HG02571 (cell line): ENCODE measurements around the gene UBAC2.
A peak's percentile ranks its signal among the peaks of the same experiment; 100 is the strongest.

Experiments used
- ATAC-seq: cut with Tn5 transposase; IDR thresholded peaks from one replicate; pipeline ENCODE4 v1.9.1; 2021; ENCODE audit warnings: mild to moderate bottlenecking, moderate library complexity; ENCODE audit not compliant: unreplicated experiment

Gene UBAC2

DNA sequence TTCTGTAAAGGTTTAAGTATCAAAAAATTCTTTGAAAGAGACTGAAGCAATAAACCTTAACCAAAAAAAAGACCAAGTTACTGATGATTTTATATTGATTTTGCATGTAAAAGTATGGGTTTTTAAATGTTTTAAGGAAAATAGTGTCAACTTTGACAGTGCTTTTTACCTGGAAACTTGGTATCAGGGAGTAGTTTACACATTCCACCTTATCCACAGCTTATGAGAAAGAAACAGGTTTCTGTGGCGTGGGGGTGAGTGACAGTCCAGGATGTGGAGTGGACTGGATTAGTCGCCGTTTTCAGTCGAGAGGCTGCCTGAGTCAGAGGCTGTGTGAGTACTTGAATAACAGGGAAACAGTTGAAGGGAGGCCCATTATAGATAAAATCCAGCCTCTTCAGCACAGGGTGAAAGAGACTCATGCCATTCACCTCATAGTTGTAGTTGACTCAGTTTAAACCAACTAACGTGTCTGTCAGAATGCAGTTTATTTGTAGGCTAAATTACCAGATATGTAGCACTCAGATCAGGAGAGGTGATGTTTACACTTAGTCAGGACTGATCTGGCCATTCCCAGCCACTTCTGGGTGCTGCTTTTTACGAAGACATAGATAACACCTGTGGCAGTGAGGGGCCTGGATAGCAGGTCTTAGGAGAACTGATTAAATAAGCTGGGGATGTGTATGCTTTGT lies 107.1 kb downstream of the UBAC2 start:
- ATAC-seq: peak; percentile 42

DNA sequence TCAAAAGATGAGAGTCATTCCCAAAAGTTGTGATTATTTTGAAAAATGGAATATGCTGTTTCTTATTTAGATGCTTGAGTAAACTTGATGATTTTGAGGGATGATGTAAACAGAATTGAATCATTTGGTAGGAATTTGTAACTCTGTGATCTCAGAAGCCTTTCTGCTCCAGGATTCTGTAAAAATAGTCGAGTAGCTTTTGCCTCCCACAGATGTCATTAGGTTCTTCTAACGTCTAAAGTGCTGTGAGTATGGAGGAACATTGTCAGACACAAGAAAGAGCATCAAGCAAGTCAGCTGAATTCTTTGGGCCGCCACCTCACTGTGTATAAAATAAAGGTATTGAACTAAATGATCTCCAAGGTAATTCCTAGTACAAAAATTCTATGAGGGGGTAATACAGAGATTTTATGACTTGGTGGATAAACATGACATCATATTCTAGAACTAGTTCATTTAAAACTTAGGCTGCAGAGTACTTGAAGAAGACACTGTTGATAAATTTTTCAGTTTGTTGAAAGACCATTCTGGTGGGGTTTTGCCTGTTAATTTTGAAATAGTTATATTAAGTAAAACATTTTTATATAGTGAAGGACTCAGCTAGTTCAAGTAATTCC lies 107.9 kb downstream of the UBAC2 start:
- no peak for ATAC-seq

GRCh38 chr13:99310382-99311031 lies 109.9 kb downstream of the UBAC2 start:
- ATAC-seq: peak; percentile 44

- no peak for ATAC-seq
These were observed 110.5 kb downstream of the UBAC2 start for GRCh38 chr13:99311137-99311536.

DNA sequence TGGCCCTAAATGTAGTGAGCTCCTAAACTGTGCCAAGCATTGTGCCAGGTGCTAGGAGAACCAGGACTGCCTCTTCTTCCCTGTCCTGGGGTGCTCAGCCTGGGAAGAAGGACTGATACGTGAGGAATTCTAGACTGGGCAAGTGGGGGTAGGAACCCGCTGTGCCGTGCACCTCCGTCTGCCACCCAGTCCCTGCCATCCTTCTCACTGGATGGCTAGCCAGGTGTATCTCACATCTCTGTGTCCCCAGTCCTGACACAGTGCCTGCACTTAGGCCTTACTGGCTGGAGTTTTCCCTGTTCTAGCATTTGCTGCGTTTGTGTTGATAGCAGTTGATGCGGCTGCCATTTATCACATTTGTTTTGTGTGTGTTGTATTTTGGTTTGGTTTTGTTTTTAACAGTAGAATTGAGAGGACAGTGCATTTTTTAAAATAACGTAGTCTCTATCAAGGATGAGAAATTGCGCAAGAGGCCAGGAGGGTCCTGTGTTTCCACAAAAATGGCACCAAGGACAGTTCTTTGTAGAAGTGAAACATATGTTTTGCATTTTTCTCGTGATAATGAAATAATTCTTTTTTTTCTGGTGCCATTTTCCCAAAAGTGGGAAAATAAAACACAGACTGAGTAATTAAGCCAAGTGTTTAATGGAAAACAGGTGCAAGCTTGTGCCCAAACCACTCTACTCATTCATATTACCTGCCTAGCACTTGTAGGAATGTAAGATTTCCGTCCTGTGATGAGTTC lies 111.3 kb downstream of the UBAC2 start:
- ATAC-seq: no peak

GRCh38 chr13:99312493-99312883 lies 111.8 kb downstream of the UBAC2 start:
- no peak for ATAC-seq

- no peak for ATAC-seq
These were observed 112.8 kb downstream of the UBAC2 start for GRCh38 chr13:99313501-99313900.

GRCh38 chr13:99313941-99314340 lies 113.3 kb downstream of the UBAC2 start:
- no peak for ATAC-seq

GRCh38 chr13:99314640-99315176 lies 114.1 kb downstream of the UBAC2 start:
- no peak for ATAC-seq

GRCh38 chr13:99315186-99315585 lies 114.5 kb downstream of the UBAC2 start:
- ATAC-seq: no peak

- ATAC-seq: no peak
These were observed 115.6 kb downstream of the UBAC2 start for GRCh38 chr13:99316224-99316623.

DNA sequence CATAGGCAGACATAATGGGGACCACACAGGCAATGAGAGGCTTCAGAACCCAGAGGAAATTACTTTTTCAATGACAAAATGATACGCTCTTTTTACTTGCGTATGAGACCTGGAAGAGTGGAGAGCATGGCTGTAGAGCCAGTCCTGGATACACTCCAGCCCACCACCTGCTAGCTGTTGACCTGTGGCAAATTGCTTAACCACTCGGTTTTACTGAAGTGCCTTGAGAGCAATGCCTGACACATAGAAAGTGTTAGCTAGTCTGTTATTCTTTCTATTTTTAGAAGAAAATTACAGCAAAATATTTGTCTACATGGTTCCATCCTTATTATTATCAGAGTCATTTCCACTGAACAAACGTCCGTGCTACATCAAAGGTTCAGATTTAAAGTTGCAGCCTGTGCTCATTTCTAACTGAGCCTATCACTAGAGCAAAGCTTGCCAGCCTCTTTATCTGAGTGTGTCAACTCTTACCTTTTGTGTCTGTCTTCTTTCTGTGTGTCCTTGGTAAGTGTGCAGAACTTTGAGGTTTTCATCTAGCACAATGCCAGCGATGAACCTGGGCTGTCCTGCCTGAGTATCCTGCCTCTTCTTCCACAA lies 116.1 kb downstream of the UBAC2 start:
- no peak for ATAC-seq

DNA sequence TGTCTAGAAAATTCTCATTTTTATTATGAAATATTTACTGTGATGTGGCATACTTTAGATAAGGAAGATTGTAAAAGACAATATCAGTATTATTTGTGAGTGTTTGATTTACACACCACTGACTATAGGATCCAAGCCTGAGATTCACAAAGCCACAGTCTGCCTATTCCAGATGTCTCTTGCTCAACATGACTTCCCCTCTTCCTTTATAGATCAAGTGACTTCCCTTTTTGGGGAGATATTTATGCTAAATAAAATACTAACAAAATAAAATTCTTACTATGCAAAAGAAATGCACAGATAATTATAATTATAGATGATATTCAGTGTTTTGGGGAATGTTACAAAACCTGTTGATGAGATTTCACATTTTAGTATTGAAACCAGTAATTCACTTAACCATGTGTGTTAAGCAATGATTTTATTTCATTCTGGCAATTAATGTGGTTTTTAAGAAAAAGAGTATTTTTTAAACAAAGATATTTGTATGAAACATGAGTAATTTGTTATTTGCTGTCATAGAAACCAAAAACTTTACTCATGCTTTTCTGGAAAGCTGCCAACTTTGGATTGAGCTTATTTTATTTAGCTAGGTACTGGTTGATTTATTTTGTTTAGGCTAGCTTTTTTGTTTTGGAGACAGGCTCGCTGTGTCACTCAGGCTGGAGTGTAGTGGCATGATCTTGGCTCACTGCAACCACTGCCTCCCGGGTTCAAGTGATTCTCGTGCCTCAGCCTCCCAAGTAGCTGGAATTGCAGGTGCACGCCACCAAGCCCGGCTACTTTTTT lies 120.2 kb downstream of the UBAC2 start:
- ATAC-seq: no peak

DNA sequence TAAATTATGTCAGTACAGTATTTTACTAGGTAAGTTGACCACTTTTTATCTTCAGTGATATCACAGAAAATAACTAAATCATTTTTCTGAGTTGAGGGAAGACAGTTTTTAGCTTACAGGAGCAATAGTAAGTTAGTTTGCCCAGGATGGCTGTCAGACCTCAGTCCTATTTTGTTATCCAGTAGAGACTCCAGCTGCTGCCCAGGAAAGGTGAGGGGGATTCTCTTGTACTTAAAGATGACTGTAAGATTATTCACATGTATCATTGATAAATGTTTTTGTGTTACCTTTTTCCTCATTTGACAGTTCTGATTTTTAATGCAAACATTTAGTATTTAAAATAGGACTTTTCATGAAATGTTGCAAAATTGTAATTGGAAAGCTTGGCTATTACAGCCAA lies 121.1 kb downstream of the UBAC2 start:
- no peak for ATAC-seq

DNA sequence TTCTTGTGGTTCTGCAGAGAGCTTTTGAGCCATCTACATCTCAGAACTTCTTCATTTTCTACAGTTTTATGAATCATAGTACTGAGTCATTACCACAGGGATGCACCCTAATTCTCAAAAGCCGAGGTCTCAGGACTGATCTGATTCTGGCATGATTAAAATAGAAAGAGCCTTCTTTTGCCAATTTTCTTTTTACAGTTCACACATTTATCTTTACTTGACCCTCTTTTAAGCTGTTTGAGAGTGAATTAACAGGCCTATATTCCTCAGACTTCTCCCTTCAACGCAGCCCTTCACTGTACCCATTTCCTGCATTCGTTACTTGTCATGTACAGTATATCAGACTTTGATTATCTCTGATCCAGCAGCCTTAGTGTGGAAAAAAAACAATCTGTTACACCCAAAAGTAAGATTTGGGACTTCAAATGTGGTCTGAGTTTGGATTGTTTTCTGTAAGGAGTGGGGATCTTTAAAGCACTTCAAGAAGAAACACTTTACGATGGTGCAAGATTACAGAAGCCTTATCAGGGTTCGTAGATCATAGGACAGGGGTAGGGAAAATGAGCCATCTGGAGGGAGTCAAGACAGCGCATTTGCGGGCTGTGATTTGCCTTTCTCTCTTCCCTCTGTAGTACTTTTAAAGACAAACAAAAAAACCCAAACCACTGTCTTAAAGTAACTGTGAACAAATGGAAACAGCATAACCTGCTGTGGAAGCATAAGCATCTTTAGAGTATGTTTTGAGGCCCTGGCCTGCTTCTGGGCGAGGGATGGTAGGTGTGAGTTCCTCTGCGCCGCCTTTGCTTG lies 121.8 kb downstream of the UBAC2 start:
- peak; percentile 78 for ATAC-seq

DNA sequence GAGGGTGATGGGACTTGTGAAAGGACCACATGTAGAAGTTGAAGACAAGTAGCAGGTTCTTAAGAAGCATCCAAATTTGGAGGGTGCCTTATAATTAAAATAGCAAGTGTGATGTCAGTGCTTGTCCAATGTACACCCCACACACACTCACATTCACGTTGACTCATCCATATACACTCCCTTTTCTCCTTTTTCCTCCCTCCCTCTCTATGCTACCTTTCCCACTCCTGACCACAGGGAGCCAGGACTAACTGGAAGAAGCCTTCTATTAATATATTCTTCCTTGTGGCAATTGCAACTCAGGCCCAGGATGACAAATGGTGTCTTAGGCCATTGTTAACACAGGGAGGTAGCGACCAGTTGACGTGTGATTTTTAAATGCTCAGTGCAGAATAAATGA lies 122.8 kb downstream of the UBAC2 start:
- ATAC-seq: no peak

DNA sequence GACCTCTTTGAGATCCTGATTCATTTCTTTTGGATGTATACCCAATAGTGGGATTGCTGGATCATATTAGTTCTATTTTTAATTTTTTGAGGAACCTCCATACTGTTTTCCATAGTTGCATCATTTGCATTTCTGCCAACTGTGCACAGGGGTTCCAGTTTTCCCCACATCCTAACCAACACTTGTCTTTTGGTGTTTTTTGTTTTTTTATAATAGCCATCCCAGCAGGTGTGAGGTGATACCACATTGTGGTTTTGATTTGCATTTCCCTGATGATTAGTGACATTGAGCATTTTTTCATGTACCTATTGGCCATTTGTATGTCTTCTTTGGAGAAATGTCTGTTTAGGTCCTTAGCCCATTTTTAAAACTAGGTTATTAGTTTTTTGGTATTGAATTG lies 125.4 kb downstream of the UBAC2 start:
- ATAC-seq: no peak

DNA sequence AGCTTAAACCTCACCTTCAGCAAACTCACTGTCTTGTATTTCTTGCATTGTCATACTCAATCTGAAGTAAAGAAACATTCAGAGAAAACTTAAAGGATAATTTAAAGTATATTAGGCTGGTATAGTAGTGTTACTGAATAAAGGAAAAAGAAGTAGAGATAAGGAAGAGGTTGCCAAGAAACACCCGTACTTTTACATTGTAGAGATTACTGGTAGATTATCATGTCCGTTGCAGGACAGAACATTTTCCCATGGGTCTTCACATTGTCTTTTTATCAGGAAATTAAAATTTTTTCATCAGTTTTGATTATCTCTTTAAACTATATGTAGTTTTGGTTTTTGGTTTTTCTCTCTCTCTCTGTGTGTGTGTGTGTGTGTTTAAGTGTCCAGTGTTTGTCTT lies 126.5 kb downstream of the UBAC2 start:
- no peak for ATAC-seq

DNA sequence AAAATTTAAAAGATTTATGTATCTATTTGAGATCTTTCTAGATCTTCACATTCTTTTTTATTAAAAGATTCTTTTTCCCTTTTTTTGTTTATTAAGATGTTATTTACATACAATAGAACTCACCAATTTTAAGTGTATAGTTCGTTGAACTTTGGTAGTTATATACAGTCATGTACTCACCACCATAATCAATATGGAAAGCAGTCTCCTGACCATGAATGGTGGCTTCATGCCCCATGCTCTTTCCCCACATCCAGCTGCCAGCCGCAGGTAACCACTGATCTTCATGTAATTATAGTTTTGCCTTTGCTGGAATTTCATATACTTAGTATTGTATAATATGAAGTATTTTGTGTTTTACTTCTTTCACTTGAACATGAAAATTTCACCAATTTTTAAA lies 127.1 kb downstream of the UBAC2 start:
- no peak for ATAC-seq
